Suppressor macrophage treated with lipopolysaccharide for 4 hours (primary cell): ENCODE data around the gene MPHOSPH8.
"Not testable (repeated sequence)": the region's sequence is repeated elsewhere in the genome, so short reads cannot be mapped to it uniquely, and the experiment has no call there.

ENCODE experiments used
- DNase-seq: peaks from one replicate; pipeline ENCODE4 v3.0.0-alpha.2; 2020

Gene MPHOSPH8

GRCh38 chr13:19635926-19636325 is 2.5 kb downstream of the MPHOSPH8 start:
- not testable (repeated sequence) for DNase-seq

- no peak for DNase-seq
Measured at GRCh38 chr13:19643652-19644051, 10.2 kb downstream of the MPHOSPH8 start.

GRCh38 chr13:19645000-19645399 is 11.5 kb downstream of the MPHOSPH8 start:
- DNase-seq = no peak

- DNase-seq = no peak
Measured at GRCh38 chr13:19646063-19646462, 12.6 kb downstream of the MPHOSPH8 start.

GRCh38 chr13:19650742-19651141 is 17.3 kb downstream of the MPHOSPH8 start:
- DNase-seq = no peak

GRCh38 chr13:19657872-19658591 is 24.6 kb downstream of the MPHOSPH8 start:
- no peak for DNase-seq

GRCh38 chr13:19658831-19659230 is 25.4 kb downstream of the MPHOSPH8 start:
- DNase-seq = no peak

- no peak for DNase-seq
Measured at GRCh38 chr13:19661126-19661525, 27.7 kb downstream of the MPHOSPH8 start.

- no peak for DNase-seq
Measured at GRCh38 chr13:19661561-19661960, 28.1 kb downstream of the MPHOSPH8 start.

GRCh38 chr13:19663416-19663979 is 30.0 kb downstream of the MPHOSPH8 start:
- DNase-seq = no peak

GRCh38 chr13:19664481-19665230 is 31.2 kb downstream of the MPHOSPH8 start:
- no peak for DNase-seq

GRCh38 chr13:19665427-19665859 is 32.0 kb downstream of the MPHOSPH8 start:
- DNase-seq = no peak

- DNase-seq = no peak
Measured at GRCh38 chr13:19668778-19669177, 35.3 kb downstream of the MPHOSPH8 start.

- DNase-seq = no peak
Measured at GRCh38 chr13:19670147-19670546, 36.7 kb downstream of the MPHOSPH8 start.

GRCh38 chr13:19672990-19673389 is 39.5 kb downstream of the MPHOSPH8 start:
- no peak for DNase-seq

- no peak for DNase-seq
Measured at GRCh38 chr13:19673473-19674430, 40.3 kb downstream of the MPHOSPH8 start.

- no peak for DNase-seq
Measured at GRCh38 chr13:19674898-19675297, 41.4 kb downstream of the MPHOSPH8 start.

- DNase-seq = no peak
Measured at GRCh38 chr13:19676168-19676567, 42.7 kb downstream of the MPHOSPH8 start.

GRCh38 chr13:19680751-19681150 is 47.3 kb downstream of the MPHOSPH8 start:
- DNase-seq = no peak

- DNase-seq = no peak
Measured at GRCh38 chr13:19681517-19681916, 48.1 kb downstream of the MPHOSPH8 start.

- no peak for DNase-seq
Measured at GRCh38 chr13:19685034-19685433, 51.6 kb downstream of the MPHOSPH8 start.

- no peak for DNase-seq
Measured at GRCh38 chr13:19685437-19685836, 52.0 kb downstream of the MPHOSPH8 start.

GRCh38 chr13:19691447-19691846 is 58.0 kb downstream of the MPHOSPH8 start:
- DNase-seq = not testable (repeated sequence)
